ENCODE measurements around the gene ADORA1.

ADORA1 gene

GRCh38 chr1:203095061-203095690 lies 32.4 kb upstream of the ADORA1 start:
- DNase-seq, result no peak

GRCh38 chr1:203096566-203096965 lies 31.0 kb upstream of the ADORA1 start:
- peak; percentile 71 to 92 for DNase-seq

- DNase-seq, result no peak
These were observed 30.5 kb upstream of the ADORA1 start for GRCh38 chr1:203097001-203097400.

DNA sequence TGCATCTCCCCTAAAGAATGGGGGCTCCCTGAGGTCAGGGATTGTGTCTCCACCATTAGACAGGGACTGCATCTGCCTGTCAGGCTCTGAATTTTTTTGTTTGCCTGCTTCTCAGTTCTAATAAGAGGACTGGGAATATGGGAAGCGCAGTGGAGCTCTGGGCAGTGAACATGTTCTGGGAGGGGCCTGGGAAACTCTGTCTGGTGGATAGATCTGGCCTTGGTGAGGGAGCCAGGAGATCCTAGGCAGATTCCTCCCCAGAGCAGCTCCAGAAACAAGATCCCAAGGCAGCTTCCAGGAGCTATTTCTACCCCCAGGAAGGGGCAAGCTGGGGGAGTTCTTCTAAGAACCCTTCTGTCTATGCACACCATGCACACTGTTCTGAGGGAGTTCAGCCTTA lies 29.1 kb upstream of the ADORA1 start:
- DNase-seq, result no peak

DNA sequence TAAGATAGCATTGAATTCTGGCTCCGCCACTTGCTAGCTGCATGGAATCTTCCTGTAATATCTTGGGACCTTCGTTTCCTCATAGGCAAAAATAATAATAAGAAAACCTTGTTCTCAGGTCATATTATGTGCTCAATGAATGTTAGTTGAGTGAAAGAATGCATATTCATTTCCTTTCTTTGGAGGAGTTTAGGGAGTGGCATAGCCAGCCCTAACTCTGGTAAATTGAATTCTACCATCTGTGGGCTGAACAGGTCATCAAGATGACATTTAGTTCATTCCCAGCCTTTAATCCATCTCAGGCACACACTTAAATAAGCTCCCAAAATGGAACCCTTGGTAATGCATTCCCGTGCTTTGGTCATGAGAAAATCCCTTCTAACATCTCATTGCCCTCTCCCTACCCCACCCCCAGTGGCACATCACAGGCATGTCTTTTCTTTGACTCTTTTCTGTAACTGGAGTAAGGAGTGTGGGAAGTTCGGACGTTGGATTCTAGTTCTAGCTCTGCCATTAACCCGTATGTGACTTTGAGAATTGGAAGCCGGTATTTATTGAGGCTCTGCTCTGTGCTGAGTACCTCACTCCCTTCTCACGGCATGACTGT lies 28.5 kb upstream of the ADORA1 start:
- no peak for DNase-seq

- DNase-seq, result no peak
These were observed 27.6 kb upstream of the ADORA1 start for GRCh38 chr1:203099805-203100515.

GRCh38 chr1:203100516-203100869 lies 27.0 kb upstream of the ADORA1 start:
- no peak for DNase-seq

DNA sequence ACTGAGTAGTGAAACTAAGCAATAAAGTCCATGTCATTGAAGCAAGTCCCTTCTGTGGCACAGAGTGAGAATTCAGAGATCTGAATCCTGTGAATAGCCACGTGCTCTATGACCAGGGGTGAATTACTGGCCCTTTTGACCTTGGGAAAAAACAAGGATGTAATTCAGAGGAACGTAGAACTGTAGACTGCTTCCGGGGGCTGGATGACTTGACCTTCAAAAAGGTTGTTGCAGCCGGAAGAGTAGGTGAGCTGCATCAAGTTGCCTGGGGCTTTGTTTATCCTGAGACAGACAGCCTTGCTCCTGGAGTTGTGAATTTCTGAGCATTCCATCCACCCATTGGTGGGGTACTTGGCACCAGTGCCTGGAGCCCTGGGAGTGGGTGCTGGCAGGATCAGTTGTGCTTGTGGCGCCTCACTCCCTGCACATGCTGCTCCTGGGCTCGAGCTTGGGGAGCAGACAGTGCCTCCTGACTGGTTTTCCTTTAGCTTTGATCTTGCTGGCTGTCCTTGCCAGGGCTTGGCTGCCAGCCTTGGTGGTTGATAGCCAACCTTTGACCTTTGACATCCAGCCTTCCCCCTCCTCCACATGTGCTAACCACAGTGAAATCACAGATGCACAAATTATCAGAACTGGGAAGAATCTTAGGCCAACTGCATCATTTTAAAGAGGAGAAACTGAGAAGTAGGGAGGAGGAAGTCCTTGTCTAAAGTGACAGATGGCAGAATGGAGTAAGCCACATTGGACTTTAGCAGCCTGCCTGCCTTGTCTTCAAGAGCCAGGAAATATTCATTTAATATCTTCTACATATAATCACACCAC lies 25.5 kb upstream of the ADORA1 start:
- DNase-seq, result peak in 1 of 2 experiments; percentile 71

DNA sequence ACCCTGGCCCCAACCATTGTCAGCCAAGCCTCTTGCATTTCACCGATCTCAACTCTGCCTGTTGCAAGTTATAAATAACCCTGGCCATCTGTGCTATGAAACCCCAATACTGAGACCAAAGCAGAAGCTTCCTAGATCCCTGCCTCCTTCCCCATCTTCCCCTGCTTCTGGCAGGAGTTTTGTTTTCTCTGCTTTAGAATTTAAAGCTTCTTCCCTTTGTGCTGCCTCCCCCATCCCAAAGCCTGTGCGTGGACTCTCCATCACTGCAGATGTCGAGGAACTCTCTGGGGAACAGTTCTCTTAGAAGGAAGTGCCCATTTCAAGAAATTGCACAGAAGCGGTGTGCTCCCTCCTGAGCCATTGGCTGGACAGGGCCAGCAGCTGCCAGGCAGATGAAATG lies 24.3 kb upstream of the ADORA1 start:
- peak in 1 of 2 experiments; percentile 67 for DNase-seq

DNA sequence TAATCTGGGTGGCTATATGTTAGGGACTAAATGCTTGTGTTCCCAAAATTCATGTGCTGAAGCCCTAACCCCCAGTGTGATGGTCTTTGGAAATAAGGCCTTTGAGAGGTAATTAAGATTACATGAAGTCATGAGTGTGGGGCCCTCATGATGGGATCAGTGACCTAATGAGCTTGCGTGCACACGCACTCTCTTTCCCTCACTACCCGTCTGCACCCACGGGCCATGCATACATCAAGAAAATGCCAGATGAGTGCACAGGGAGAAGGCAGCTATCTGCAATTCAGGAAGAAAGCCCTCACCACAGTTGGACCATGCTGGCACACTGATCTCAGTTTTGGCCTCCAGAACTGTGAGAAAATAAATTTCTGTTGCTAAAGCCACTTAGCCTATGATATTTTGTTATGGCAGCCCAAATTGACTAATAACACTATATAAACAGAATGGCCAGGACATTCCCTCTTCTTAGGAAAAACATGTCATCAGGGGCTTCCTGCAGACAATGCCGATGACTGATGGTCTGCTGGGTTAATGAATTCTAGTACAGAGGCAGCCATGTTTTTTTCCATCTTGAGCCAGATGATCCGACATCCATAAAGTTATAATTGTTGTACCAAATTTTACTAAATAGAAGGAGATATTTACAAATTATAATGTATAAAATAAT lies 23.6 kb upstream of the ADORA1 start:
- DNase-seq, result peak in 1 of 2 experiments; percentile 23

- no peak for DNase-seq
These were observed 22.6 kb upstream of the ADORA1 start for GRCh38 chr1:203104789-203105390.

- DNase-seq, result no peak
These were observed 15.1 kb upstream of the ADORA1 start for GRCh38 chr1:203112475-203112874.

DNA sequence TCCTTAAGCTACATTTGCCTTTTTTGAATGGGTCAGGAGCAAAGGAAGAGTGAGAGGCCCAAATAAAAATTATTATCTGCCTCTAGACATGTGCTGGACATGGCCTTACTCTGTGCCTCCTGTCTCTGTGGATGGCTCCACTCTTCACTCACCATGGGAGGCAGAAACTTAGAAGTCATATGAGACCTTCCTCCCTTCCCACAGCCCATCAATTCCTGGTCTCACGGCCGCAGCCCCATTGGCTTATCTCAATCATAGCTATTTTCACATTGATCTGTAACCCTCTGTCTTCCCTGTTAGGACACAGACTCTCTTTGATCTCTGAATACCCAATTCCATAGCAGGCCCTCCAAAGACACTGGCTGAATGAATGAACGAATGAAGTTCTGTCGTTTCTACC lies 14.2 kb upstream of the ADORA1 start:
- DNase-seq, result no peak

DNA sequence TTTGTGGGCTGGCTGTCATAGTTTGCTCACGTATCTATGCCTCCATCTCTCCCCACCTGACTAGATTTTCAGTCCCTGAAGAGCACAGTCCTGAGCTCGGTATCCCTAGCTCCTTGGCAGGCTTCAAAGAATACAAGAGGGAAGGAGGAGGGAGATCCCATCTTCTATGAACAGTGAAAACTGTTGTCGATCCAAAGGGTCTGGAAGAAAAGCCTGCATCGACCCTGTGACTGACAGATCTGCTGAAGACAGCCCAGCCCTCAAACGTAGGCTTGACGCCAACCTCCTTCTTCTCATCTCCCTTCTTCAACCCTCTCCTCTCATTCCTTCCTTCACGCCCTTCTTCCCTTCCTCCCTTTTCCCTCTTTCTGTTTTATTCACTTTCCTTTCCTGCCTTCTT lies 13.3 kb upstream of the ADORA1 start:
- no peak for DNase-seq

- DNase-seq, result peak; percentile 93 to 96
These were observed 11.3 kb upstream of the ADORA1 start for GRCh38 chr1:203116091-203116820.

- DNase-seq, result peak; percentile 26 to 56
These were observed 9.6 kb upstream of the ADORA1 start for GRCh38 chr1:203117611-203118575.

DNA sequence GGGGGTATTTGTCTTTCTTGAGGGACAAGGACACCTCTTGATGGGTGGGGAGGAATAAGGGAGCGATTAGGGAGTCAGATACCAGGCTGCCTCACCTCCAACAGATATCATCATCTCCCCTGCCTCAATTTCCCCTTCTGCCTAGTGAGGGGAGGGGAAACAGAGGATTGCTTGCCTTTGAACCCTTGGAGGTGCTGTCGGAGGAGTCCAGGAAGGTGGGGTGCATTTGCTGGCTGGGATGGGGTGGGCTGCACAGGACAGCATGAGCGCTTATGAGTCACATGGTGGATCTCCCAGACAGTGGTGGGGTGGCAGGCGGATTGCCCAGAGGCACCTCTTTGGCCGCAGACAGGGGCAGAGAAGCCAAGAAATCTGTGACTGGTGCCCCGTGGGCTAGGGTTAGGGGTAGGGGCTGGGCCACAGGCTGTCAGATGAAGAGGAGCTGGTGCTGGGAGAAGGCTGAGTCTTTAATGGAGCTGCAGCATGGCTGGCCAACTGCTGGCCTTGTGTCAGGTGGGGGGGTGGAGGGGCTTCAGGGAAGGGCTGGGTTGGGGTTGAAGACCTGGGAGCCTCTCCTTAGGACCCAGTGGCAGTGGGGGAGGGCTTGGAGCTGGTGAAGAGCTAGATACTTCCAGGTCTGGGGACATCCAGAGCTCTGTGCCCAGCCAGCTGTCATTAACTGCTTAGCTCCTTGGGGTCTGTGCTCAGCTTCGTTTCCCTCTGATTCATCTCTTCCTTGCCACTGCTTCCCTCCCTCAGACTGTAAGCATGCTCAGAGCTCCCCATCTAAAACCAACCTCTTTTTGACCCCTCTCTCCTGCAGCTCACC lies 7.0 kb upstream of the ADORA1 start:
- DNase-seq, result no peak

- DNase-seq, result no peak
These were observed 6.1 kb upstream of the ADORA1 start for GRCh38 chr1:203121186-203122015.

DNA sequence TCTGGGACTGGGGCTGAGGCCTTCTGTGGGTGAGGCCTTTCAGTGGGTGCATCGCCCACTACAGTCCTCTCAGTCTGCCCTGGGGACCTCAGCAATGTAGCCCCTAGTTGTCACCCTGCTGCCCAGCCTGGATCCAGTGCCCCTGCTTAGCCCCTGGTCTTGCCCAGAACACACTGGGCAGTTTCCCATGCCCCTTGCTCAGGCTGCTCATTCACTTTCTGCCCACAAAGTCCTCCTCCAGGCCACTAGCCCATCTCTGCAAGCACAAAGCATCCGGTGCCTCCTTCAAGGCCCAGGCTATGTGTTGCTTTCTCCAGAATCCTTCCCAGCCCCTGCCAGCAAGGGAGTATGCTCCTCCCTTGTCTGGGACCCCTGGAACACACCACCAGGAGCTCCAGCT lies 5.4 kb upstream of the ADORA1 start:
- no peak for DNase-seq

Measured in NCI-H524 (cell line).